K562 (cell line): ENCODE measurements around the gene PAF1. TPM values are rescaled to one million over a fixed set of nuclear protein-coding genes. Genes with fewer than 3 reads are reported as not detected.

ENCODE experiments used
- CCAR2 ChIP-seq: fragments of 200-400 bp; formaldehyde crosslinking; IDR thresholded peaks from 2 replicates; pipeline ENCODE4 v1.6.1; 2017; ENCODE audit warnings: mild to moderate bottlenecking, low read depth, low read length
- DIDO1 ChIP-seq: fragments of 450-650 bp; IDR thresholded peaks from 2 replicates; pipeline ENCODE4 v1.6.1; 2016; ENCODE audit warnings: low read depth, missing biosample characterization, missing genetic modification characterization
- E2F3 ChIP-seq: fragments of 250-450 bp; sonication (Bioruptor Pico); IDR thresholded peaks from 2 replicates; pipeline ENCODE4 v1.4.0; 2020; ENCODE audit warnings: mild to moderate bottlenecking
- HDAC3 ChIP-seq: fragments of 450-650 bp; IDR thresholded peaks from 2 replicates; pipeline ENCODE4 v1.6.1; 2018; ENCODE audit warnings: borderline replicate concordance, mild to moderate bottlenecking, moderate library complexity; ENCODE audit not compliant: partially characterized antibody
- HNRNPH1 ChIP-seq: fragments of 200-400 bp; formaldehyde crosslinking; optimal IDR thresholded peaks from 2 replicates; pipeline ENCODE3; 2017; ENCODE audit warnings: low read depth, mild to moderate bottlenecking, low read length, moderate library complexity
- KDM4B ChIP-seq, 2 experiments: fragments of 450-650 bp in 1 of 2; sonication (generic) in 1 of 2; IDR thresholded peaks; 2 replicates each; pipeline ENCODE4 v1.6.1; 2016 to 2017; ENCODE audit warnings: borderline replicate concordance in 2 of 2, antibody characterized with exemption in 1 of 2, low read depth in 1 of 2, mild to moderate bottlenecking in 1 of 2
- SIX5 ChIP-seq, 2 experiments: IDR thresholded peaks; 2 replicates each; pipeline ENCODE4 v1.6.1; 2011; ENCODE audit warnings: low read length in 2 of 2, borderline replicate concordance in 1 of 2, low read depth in 1 of 2, mild to moderate bottlenecking in 1 of 2, moderate library complexity in 1 of 2; ENCODE audit not compliant: insufficient read depth in 1 of 2
- ZNF12 ChIP-seq: sonication (generic); formaldehyde crosslinking; IDR thresholded peaks from 2 replicates; pipeline ENCODE4 v1.4.0; 2020; ENCODE audit warnings: mild to moderate bottlenecking, missing genetic modification reagents
- ZNF232 ChIP-seq: sonication (generic); formaldehyde crosslinking; IDR thresholded peaks from 2 replicates; pipeline ENCODE4 v1.8.0; 2022; ENCODE audit warnings: mild to moderate bottlenecking, missing genetic modification reagents
- ZNF316 ChIP-seq: fragments of 450-650 bp; IDR thresholded peaks from 2 replicates; pipeline ENCODE4 v1.6.1; 2016
- ZNF644 ChIP-seq: fragments of 200-800 bp; sonication (Bioruptor generic); IDR thresholded peaks from 2 replicates; pipeline ENCODE4 v1.6.1; 2016; ENCODE audit warnings: low read depth, missing genetic modification characterization, missing compliant biosample characterization
- polyA plus RNA-seq, 8 experiments: library from polyadenylated mRNA; depleted of rRNA in 4 of 8; stranded (reverse) in 5 of 8; unstranded in 3 of 8; fragments of >200 nt; fragmentation: Nextera tagmentation in 2 of 8; fragmentation: Illumina TruSeq in 1 of 8; extraction: Ambion mirVana in 2 of 8; extraction: Trizol in 1 of 8; gene quantifications; 2 replicates each; pipeline versions ENCODE4 v1.2.1 to v1.2.3, GENCODE V29; 2011 to 2014; ENCODE audit warnings: inconsistent platforms in 1 of 8, missing spikeins in 1 of 8
- total RNA-seq, 7 experiments: library from RNA; depleted of rRNA in 6 of 7; stranded (reverse); fragments of >200 nt in 6 of 7; fragmentation: Illumina TruSeq in 2 of 7; extraction: Trizol in 2 of 7; gene quantifications; 2 replicates each; pipeline versions ENCODE4 v1.2.1 to v1.2.3, GENCODE V29; 2011 to 2021; ENCODE audit warnings: low replicate concordance in 1 of 7
- TF ChIP-seq, protein P1 (sequence below), 3 experiments: fragments of 200-800 bp in 1 of 3; fragments of 250-450 bp in 1 of 3; fragments of 450-650 bp in 1 of 3; sonication (Bioruptor Pico) in 1 of 3; sonication (Bioruptor generic) in 1 of 3; formaldehyde crosslinking in 1 of 3; IDR thresholded peaks; 2 replicates each; pipeline versions ENCODE4 v1.6.1 to v1.8.0; 2016 to 2022; ENCODE audit warnings: mild to moderate bottlenecking in 2 of 3, missing genetic modification characterization in 2 of 3, missing compliant biosample characterization in 1 of 3, moderate library complexity in 1 of 3
- TF ChIP-seq, protein P2 (sequence below): fragments of 250-450 bp; sonication (Bioruptor Pico); IDR thresholded peaks from 2 replicates; pipeline ENCODE4 v1.4.0; 2020; ENCODE audit warnings: mild to moderate bottlenecking, moderate library complexity
- TF ChIP-seq, protein P3 (sequence below): sonication (generic); formaldehyde crosslinking; IDR thresholded peaks from 2 replicates; pipeline ENCODE4 v1.8.0; 2022; ENCODE audit warnings: mild to moderate bottlenecking, missing genetic modification reagents, borderline replicate concordance
- TF ChIP-seq, protein P4 (sequence below): fragments of 150-350 bp; conservative IDR thresholded peaks from 2 replicates; pipeline ENCODE4 v1.6.1; 2014; ENCODE audit warnings: low read length

PAF1 gene
- total and polyA plus RNA-seq, 9 of the 15 experiments (the other 6 are each of a cell fraction or from before 2014, with no cell fraction given), result 1.5 to 45.0 (median 33.8) TPM

DNA sequence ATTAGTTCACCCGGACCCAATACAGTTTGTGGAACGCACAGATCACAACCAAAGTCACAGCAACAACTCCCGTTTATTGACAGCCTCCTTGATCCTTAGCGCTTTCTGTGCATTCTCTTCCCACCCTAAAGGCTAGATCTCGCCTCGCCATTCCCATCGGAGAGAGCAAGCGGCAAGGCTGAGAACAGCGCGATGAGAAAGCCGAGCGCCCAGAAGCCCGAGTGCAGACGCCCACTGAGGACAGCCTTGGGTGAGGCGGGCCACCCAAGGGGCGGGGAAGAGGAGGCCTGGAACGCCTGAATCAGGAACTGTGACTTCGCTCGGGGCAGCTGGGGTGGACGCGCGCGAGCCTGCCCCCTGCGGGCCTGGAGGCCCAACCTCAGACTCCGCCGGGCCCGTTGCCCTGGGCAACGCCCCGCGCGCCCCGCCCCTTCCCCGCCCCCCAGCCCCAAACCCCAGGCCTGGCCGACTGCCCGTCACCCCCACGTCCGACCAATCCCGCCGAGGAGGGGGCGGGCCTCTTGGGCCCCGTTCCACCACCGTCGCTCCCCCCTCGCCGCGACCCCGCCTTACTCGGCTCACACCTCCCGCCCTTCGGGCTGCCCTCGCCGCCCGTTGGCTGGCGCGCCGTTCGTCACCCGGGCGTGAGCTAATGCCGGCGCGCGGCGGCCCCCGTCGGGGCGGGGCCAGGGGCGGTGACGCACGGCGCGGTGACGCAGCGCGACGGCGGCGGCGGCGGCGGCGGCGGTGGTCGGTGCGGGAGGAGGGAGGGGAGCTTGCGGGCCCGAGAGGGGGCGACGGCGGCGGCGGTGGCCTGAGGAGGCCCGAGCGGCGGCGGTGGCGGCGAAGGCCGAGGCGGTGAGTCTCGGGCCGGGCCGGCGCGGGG is 48.9 kb downstream of the PAF1 start, which contains the start of gene SAMD4B (continued):
- TF ChIP-seq, protein P1, sequence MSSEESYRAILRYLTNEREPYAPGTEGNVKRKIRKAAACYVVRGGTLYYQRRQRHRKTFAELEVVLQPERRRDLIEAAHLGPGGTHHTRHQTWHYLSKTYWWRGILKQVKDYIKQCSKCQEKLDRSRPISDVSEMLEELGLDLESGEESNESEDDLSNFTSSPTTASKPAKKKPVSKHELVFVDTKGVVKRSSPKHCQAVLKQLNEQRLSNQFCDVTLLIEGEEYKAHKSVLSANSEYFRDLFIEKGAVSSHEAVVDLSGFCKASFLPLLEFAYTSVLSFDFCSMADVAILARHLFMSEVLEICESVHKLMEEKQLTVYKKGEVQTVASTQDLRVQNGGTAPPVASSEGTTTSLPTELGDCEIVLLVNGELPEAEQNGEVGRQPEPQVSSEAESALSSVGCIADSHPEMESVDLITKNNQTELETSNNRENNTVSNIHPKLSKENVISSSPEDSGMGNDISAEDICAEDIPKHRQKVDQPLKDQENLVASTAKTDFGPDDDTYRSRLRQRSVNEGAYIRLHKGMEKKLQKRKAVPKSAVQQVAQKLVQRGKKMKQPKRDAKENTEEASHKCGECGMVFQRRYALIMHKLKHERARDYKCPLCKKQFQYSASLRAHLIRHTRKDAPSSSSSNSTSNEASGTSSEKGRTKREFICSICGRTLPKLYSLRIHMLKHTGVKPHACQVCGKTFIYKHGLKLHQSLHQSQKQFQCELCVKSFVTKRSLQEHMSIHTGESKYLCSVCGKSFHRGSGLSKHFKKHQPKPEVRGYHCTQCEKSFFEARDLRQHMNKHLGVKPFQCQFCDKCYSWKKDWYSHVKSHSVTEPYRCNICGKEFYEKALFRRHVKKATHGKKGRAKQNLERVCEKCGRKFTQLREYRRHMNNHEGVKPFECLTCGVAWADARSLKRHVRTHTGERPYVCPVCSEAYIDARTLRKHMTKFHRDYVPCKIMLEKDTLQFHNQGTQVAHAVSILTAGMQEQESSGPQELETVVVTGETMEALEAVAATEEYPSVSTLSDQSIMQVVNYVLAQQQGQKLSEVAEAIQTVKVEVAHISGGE (CRISPR knock-in tag; IDR thresholded peaks at IDR 0.05), result peak in 1 of 3 experiments; percentile 78; a peak in 1 of 6 replicates
- TF ChIP-seq, protein P2, sequence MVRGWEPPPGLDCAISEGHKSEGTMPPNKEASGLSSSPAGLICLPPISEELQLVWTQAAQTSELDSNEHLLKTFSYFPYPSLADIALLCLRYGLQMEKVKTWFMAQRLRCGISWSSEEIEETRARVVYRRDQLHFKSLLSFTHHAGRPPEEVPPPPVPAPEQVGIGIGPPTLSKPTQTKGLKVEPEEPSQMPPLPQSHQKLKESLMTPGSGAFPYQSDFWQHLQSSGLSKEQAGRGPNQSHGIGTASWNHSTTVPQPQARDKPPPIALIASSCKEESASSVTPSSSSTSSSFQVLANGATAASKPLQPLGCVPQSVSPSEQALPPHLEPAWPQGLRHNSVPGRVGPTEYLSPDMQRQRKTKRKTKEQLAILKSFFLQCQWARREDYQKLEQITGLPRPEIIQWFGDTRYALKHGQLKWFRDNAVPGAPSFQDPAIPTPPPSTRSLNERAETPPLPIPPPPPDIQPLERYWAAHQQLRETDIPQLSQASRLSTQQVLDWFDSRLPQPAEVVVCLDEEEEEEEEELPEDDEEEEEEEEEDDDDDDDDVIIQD (CRISPR knock-in tag), result no peak
- TF ChIP-seq DIDO1 (tag) (no peak), HNRNPH1 (no peak), ZNF12 (no peak), ZNF316 (peak; percentile 98), HDAC3 (no peak), SIX5 (IDR thresholded peaks at IDR 0.05; ENCODE audit: borderline replicate concordance in 1 of 2, insufficient read depth in 1 of 2, low read depth in 1 of 2, low read length in 2 of 2) (peak in 1 of 2 experiments; percentile 31; a peak in 1 of 4 replicates), KDM4B (IDR thresholded peaks at IDR 0.05; ENCODE audit: borderline replicate concordance in 2 of 2, low read depth in 1 of 2) (peak in 1 of 2 experiments; percentile 87; a peak in 2 of 4 replicates), ZNF644 (no peak), ZNF232 (no peak), CCAR2 (no peak), E2F3 (no peak)
- TF ChIP-seq, protein P3, sequence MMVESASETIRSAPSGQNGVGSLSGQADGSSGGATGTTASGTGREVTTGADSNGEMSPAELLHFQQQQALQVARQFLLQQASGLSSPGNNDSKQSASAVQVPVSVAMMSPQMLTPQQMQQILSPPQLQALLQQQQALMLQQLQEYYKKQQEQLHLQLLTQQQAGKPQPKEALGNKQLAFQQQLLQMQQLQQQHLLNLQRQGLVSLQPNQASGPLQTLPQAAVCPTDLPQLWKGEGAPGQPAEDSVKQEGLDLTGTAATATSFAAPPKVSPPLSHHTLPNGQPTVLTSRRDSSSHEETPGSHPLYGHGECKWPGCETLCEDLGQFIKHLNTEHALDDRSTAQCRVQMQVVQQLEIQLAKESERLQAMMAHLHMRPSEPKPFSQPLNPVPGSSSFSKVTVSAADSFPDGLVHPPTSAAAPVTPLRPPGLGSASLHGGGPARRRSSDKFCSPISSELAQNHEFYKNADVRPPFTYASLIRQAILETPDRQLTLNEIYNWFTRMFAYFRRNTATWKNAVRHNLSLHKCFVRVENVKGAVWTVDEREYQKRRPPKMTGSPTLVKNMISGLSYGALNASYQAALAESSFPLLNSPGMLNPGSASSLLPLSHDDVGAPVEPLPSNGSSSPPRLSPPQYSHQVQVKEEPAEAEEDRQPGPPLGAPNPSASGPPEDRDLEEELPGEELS (CRISPR knock-in tag), result no peak
- TF ChIP-seq, protein P4, sequence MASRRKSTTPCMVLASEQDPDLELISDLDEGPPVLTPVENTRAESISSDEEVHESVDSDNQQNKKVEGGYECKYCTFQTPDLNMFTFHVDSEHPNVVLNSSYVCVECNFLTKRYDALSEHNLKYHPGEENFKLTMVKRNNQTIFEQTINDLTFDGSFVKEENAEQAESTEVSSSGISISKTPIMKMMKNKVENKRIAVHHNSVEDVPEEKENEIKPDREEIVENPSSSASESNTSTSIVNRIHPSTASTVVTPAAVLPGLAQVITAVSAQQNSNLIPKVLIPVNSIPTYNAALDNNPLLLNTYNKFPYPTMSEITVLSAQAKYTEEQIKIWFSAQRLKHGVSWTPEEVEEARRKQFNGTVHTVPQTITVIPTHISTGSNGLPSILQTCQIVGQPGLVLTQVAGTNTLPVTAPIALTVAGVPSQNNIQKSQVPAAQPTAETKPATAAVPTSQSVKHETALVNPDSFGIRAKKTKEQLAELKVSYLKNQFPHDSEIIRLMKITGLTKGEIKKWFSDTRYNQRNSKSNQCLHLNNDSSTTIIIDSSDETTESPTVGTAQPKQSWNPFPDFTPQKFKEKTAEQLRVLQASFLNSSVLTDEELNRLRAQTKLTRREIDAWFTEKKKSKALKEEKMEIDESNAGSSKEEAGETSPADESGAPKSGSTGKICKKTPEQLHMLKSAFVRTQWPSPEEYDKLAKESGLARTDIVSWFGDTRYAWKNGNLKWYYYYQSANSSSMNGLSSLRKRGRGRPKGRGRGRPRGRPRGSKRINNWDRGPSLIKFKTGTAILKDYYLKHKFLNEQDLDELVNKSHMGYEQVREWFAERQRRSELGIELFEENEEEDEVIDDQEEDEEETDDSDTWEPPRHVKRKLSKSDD, result no peak; the same call in 1 of the 2 replicates
